HG03378 (cell line): ENCODE measurements around the gene UFC1.

Experiments used
- ATAC-seq: cut with Tn5 transposase; IDR thresholded peaks from one replicate; pipeline ENCODE4 v1.9.1; 2021; ENCODE audit warnings: mild to moderate bottlenecking, moderate library complexity; ENCODE audit not compliant: unreplicated experiment

The UFC1 gene

DNA sequence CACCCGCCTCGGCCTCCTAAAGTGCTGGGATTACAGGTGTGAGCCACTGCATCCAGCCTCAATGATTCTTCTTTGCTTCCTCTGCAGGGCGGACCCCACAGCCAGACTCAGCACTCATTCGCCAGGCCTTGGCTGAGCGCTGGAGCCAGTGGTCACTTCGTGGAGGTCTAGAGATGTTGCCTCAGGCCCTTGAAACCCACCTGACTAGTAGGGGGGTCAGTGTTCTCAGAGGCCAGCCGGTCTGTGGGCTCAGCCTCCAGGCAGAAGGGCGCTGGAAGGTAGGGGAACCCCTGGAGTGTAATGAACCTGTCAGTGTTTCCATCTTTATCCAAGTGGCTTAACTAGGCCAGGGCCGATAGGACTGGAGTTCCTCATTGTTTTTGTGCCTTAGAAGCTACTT lies 15.1 kb downstream of the UFC1 start:
- no peak for ATAC-seq

GRCh38 chr1:161171191-161171590 lies 17.4 kb downstream of the UFC1 start:
- ATAC-seq = no peak

- no peak for ATAC-seq
Observed at GRCh38 chr1:161171696-161172095, 17.9 kb downstream of the UFC1 start.

DNA sequence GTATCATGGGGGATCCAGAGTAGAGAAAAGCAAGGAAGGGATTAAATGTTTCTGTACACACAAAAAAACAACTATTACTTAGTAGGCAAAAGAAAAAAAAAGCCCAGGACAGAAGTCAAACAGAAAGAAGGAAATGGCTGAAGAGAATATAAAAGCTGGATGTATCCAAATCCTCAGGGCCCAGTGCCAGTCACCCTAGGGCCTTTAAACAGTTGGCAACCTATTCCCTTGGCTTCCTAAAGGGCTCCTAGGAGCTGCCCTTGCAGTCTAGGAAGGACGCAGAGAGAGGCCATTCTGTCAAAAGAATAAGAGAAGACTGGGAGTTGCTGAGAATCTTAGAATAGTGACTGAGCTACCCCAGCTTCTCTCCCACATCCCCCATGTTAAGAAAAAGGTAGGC lies 18.6 kb downstream of the UFC1 start:
- no peak for ATAC-seq

DNA sequence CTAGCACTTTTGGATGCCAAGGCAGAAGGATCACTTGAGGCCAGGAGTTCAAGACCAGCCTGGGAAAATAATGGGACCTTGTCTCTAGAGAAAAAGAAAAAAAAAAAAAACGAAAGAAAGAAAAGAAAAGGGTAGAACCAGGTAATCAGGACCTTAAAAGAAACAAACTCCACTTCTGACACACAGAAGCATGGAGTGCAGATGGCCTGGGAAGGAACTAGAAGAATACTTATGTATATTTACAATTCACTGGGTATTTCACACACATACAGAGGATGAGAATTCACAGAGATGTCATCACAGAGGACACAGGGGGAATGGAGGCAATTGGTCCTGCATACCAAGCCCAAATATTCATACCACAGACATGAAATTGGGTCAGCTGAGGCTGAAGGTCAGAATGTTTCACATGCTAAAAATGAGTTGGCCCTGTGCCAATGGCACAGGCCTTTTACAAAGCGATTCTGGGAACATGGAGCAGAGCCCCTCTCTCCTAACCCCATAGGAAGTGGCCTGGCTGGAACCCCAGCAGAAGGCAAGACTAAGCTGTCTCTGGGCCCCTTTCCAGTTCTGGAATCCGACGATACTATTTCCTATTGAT lies 19.1 kb downstream of the UFC1 start:
- no peak for ATAC-seq

DNA sequence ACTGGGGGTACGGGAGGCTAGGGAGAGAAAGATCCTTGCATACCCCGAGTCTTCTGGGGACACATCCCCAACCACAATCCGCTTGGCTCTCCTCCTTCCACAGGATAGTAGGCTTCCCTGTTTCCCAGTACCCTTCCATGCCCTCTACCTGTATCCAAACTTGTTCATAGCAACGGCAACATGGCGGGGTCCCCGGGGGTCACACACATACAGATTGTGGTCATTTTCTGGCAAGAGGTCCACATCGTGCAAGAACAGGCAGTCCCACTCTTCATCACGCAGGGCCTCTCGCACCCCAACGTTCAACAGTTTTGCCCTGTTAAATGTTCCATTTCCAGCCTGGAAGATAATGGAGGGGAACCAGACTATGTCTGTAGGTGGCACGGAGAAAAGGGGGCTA lies 19.9 kb downstream of the UFC1 start:
- no peak for ATAC-seq

DNA sequence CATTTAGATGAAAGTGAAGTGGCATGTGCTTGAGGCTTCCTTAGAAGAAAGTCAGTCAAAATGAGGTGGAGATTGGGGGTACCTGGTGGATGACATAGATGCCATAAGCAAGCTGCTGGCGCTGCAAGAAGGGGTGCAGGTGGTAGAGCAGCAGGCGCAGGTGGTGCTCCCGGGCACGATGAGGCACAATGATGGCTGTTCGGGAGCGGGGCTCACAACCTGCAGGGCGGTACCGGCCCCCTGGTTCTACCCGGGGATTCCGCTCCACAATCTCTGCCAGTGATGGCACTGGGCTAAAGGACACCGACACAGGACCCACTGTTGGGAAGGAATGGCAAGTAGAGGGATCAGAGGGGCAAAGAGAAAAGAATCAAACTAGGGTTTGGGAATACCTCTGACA lies 21.1 kb downstream of the UFC1 start:
- ATAC-seq = no peak

DNA sequence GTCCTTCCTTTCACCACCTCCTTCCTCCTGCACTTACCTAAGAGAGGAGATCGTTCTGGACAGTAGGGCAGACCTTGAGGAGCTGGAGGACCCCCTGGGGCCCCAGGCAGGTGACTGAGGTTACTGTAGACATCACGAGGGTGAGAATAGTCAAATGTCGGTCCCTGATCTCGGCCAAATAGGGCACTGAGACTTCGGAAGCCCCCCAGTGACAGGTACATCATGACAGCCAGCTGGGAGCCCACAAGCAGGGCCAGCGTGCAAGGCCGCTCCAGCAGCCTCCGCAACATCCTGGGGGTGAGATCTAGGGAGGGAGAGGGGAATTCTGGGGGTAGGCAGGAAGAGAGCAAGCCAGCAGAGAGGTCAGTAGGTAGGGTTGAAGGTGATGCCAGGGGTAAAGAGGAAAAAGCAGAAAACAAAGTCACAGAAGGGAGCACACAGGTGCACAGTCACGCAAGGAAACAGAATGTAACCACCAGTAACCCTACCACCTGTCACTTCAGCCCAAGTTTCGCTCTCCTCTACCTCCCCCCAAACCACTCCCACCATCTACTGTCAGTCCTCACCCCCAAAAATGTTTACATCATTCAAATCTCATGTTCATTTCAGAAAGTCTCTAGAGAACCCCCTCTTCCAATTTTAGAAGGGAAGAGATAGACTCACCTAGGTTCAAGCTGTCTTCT lies 22.1 kb downstream of the UFC1 start:
- ATAC-seq = no peak

DNA sequence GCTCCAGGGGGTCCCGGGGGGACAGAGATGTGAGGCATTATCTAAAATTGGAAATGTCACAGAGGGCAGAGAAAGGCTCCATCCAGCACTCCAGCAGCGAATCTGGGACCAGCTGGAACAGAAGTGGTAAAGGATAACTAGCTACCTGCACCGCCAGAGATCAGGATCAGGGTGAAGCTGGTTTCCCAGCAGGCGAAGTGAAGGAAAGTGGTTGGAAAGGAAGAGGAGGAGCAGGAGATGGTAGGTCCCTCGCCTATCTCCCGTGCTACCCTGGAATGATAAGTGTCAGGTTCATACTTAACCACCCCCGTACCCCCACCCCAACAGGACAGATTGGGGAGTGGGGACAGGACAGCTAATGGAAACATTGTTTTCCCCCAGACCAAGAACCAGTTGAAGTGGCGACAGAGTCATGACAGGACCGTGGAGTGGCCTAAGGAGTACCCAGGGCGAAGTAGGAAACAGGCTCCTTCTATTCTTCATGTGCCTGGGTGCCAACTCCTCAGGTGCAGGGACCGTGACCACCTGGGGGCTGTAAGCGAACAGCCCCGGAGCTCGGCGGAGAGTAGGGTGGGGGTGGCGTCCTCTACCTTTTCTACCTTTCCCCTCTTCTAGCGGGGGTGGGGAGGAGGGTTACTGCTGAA lies 22.8 kb downstream of the UFC1 start:
- no peak for ATAC-seq

GRCh38 chr1:161177112-161177935 lies 23.5 kb downstream of the UFC1 start, which contains the start of gene B4GALT3:
B4GALT3 (minus strand) TSS chr1:161177507; CDS start chr1:161176060, 1,447 bp downstream.
- ATAC-seq = peak; percentile 61

- no peak for ATAC-seq
Observed at GRCh38 chr1:161177936-161178244, 24.1 kb downstream of the UFC1 start.

DNA sequence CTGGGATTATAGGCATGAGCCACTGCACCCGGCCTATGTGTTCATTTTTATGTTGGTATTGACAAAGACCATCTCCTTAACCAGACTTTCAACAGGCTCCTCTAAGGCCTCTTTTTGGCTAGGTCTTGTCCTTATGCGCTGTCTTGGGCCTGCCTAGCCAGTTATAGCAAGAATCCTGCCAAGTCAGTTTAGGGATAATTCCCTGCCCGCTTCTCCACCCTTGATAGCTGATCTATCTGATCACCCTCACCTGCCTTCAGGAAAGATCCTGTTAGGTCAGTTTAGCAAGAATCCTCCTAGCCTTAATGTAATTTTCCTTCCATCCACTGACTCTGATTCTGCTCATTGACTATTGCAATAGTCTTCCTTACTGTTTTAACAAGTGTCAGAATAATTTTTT lies 25.9 kb downstream of the UFC1 start:
- no peak for ATAC-seq

GRCh38 chr1:161180639-161181038 lies 26.9 kb downstream of the UFC1 start:
- ATAC-seq = no peak

GRCh38 chr1:161182214-161182613 lies 28.4 kb downstream of the UFC1 start:
- ATAC-seq = peak; percentile 65

GRCh38 chr1:161185282-161185682 lies 31.5 kb downstream of the UFC1 start:
- peak; percentile 66 for ATAC-seq

DNA sequence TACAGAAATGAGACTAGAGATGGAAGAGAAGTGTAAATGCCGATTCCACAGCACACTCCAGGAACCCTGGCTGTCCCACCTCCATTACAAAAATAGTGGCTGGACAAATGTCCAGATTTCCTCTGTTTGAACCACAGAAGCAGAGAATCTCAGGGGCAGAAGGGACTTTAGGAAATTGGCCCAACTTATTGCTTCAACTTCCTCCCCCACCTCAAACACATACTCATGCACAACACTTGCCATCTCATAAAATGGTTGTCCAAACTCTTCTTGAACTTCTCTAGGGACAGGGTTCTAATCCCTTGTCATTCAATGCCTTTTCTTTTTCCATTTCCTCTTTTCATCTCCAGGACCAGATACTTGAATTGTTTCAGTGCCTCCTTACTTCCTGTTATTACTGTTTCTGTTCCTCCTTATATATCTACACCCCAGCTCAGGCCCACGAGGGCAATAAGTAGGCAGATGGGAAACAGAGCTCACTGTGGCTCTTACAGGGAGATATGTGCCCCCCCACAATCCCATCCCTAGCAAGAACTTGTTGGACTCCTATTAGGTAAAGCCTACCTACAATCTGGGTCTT lies 32.0 kb downstream of the UFC1 start:
- ATAC-seq = peak; percentile 18

DNA sequence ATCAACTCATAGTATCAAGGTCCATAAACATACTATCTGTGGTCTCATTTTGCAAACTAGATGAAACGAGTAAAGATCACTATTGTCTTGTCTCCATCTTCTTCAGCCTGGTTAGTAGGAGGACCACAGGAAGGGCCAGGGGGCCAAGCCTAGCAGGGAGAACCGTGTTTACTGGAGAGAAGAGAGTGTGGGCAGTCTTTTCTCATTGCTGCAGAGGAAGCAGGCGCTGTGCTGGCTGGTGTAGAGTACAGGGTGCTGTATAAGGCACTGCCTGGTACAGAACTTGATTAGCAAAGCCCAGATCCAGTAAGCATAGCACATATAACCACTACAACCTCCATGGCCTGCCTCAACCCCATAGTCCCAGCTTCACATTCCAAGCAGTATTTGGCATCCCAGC lies 33.5 kb downstream of the UFC1 start:
- ATAC-seq = no peak

DNA sequence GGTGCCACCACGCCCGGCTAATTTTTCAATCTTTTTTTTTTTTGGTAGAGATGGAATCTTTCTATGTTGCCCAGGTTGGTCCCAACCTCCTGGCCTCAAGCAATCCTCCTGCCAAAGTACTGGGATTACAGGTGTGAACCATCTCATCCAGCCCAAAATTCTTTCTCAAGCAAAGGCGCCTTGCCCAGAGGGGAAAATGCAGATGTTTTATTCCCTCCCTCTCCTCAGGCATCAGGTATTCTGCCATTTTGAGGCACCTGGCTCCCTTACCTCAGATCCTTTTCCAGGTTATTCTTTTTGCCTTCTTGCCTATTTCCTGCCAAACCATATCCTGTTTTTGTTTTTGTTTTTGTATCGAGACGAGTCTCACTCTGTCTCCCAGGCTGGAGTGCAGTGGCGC lies 34.6 kb downstream of the UFC1 start:
- no peak for ATAC-seq

DNA sequence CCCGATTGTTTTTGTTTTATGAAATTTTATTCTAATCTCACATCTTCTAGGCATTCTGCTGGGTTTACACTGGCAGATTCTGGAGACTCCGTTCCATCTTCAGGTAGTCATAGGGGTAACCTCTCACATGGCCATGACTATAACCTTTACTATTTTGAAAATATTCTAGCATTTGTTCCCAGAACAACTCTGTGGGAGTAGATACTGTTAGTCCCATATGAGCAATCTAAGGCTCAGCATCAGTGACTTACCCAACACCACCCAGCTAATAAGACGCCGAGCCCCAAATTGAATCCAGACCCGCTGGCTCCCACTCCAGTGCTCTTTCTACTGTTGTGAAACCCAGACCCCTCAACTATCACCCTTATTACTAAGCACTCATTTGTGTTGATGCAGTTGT lies 35.3 kb downstream of the UFC1 start:
- ATAC-seq = no peak

GRCh38 chr1:161190962-161191521 lies 37.3 kb downstream of the UFC1 start:
- ATAC-seq = no peak

- ATAC-seq = no peak
Observed at GRCh38 chr1:161191971-161192370, 38.2 kb downstream of the UFC1 start.
